IPS-NIHi11 (cell line): ENCODE data around the gene PLPP7.

Experiments
- DNase-seq: peaks from one replicate; pipeline ENCODE4 v3.0.0; 2012; ENCODE audit warnings: mixed read lengths, low spot score

Gene PLPP7

GRCh38 chr9:131281119-131281965 is 8.2 kb upstream of the PLPP7 start:
- no peak for DNase-seq

DNA sequence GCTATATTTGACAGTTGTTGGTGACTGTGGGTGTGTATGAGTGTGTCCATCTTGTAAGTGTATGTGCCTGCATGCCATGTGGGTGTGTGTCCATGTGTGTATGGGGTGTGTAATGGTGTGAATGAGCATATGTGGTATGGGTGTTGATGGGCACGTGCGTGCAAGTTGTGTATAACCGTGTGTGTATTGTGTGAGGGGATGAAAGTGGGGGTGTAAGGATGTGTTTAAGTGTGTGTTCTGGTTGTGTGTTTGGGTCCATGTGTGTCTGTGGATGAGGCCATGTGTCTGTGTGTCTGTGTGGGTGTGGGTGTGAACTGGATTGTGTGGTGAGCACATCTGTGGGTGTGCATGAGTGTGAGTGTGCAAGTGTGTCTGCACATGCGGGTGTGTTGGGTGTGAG is 7.3 kb upstream of the PLPP7 start:
- no peak for DNase-seq

GRCh38 chr9:131282688-131283422 is 6.7 kb upstream of the PLPP7 start:
- peak; percentile 87 for DNase-seq

DNA sequence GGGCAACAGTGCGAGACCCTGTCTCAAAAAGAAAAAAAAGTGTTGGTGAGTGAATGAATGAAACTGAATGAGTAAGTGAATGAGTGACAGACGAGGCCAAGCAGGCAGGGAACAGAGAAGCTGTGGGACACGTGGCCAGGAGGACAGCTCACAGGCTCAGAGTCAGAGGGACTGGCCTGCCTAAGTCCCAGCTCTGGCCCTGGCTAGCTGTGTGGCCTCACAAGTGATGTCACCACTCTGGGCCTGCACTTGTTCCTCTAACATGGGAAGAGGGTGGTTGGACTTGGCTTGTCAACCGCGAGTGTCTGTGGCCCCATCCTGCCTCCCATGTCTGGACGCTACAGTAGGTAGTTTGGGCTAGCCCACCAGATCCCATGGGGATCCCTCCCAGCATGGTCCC is 4.7 kb upstream of the PLPP7 start:
- DNase-seq = no peak

GRCh38 chr9:131287359-131287758 is 2.2 kb upstream of the PLPP7 start:
- DNase-seq = no peak

GRCh38 chr9:131288217-131288616 is 1.3 kb upstream of the PLPP7 start:
- DNase-seq = no peak

DNA sequence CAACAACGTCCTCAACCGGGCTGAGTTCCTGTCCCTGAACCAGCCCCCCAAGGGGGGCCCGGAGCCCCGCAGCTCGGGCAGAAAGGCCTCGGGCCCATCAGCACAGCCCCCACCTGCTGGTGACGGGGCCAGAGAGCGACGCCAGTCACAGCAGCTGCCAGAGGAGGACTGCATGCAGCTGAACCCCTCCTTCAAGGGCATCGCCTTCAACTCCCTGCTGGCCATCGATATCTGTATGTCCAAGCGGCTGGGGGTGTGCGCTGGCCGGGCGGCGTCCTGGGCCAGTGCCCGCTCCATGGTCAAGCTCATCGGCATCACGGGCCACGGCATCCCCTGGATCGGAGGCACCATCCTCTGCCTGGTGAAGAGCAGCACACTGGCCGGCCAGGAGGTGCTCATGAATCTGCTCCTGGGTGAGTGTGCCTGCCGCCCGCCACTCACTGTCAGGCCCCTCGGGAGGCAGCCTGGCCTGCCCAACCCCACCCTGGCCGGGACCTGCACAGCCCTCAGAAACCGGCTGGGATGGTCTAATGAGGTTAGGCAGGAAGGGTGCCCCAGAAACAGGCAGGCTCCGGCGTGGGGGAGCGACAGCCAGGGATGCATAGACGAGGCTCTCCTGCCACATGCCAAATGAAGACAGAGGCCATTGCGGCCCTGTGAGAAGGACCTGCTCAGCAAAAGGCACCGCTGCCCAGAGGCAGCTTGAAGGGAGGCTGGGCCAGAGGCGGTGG is 678 bp downstream of the PLPP7 start:
- DNase-seq = no peak

- no peak for DNase-seq
Measured at GRCh38 chr9:131290767-131291370, 1.3 kb downstream of the PLPP7 start.

GRCh38 chr9:131291795-131292315 is 2.3 kb downstream of the PLPP7 start:
- no peak for DNase-seq

- DNase-seq = no peak
Measured at GRCh38 chr9:131292937-131293336, 3.4 kb downstream of the PLPP7 start.

DNA sequence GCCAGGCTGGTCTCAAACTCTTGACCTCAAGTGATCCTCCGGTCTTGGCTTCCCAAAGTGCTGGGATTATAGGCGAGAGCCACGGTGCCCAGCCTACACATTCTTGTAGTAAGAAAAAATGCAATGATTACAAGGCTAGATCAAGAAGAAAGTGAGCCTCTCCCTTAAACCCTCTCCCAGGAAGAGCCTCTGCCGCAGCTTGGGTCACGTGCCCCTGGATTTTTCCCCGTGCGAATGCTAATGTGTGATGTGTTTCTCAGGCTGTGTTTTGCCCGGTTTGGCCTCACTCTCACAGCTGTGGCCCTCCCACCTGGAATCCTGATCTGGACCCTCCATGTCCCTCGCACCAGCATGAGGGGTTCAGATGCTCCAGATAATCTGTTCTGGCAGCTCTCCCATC is 6.9 kb downstream of the PLPP7 start:
- DNase-seq = no peak

GRCh38 chr9:131296906-131297500 is 7.5 kb downstream of the PLPP7 start:
- no peak for DNase-seq

DNA sequence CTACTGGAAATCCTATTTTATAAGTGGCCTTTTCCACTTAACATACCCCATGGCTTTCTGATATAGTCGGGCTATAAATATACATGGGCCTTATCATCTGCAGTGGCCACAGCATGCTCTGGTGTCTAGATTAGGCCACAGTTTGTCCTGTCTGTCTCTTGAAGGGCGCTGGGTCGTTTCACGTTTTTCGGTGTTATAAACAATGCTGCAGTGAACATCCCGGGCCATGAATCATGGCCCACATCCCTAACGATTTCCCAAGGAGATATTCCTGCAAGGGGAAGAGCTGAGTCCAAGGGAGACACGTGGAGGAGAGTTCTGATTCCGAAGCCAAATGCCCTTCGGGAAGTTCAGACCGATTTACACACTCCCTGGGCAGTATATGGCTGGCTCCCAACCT is 8.4 kb downstream of the PLPP7 start:
- DNase-seq = no peak

DNA sequence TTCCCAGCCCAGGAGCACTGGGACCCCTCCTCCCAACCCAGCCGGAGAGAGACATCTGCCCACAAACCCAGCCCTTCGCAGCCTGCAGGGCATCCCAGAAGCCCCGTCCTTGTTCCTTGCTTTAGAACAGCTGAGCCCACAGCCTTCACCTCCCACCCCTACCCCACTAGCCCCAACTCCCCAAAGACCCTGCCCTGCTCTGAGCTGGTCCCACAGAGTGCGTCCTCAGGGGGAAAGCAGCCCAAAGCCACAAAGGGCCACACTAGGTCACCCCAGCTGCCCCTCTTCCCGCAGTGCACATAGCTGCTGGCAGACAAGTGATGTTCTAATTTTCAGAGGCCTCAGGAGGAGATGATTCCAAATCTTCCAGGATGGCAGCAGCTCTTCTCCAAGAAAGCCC is 8.8 kb downstream of the PLPP7 start:
- DNase-seq = no peak

GRCh38 chr9:131298816-131299215 is 9.3 kb downstream of the PLPP7 start:
- no peak for DNase-seq

GRCh38 chr9:131299346-131299960 is 9.9 kb downstream of the PLPP7 start:
- no peak for DNase-seq

DNA sequence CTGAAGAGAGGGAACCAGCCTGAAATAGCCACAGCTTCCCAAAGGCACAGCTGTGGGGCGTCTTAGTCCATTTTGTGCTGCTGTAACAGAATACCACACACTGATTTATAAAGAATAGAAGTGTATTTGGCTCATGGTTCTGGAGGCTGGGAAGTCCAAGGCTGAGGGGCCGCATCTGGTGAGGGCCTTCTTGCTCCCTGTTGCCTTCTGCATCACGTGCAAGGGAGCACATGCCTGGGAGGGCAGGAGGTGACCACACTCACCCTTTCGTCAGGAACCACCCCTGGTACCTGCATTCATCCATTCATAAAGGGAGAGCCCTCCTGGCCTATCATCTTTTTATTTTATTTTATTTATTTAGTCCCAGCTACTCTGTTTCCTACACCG is 10.4 kb downstream of the PLPP7 start:
- no peak for DNase-seq

GRCh38 chr9:131300444-131300843 is 10.9 kb downstream of the PLPP7 start:
- no peak for DNase-seq

GRCh38 chr9:131302244-131303075 is 12.9 kb downstream of the PLPP7 start:
- DNase-seq = no peak
